Upper lobe of left lung (tissue), 6 donors: ENCODE results near the gene TTLL6. TPM values are rescaled to one million over a fixed set of nuclear protein-coding genes. Genes with fewer than 3 reads are reported as not detected.
A peak's percentile ranks its signal among the peaks of the same experiment; 100 is the strongest.

Experiments used
- ATAC-seq, 2 donors: fragments of 200-7000 bp; cut with Tn5 transposase; one replicate each; pipeline ENCODE4 v1.9.1; 2022; ENCODE audit warnings: mild to moderate bottlenecking in 2 of 2, moderate library complexity in 2 of 2; ENCODE audit not compliant: low FRiP score in 2 of 2
- DNase-seq, 2 donors: peaks; one replicate each; pipeline ENCODE4 v3.0.0-alpha.2; 2019 to 2020
- H3K27ac ChIP-seq, 4 donors: fragments of 200-600 bp; sonication (generic); one replicate each; pipeline ENCODE4 v1.5.1; 2016 to 2019
- H3K27me3 ChIP-seq, 4 donors: fragments of 200-600 bp; sonication (generic); one replicate each; pipeline ENCODE4 v1.5.1; 2017 to 2019
- H3K36me3 ChIP-seq, 4 donors: fragments of 200-600 bp; sonication (generic); one replicate each; pipeline ENCODE4 v1.5.1; 2016 to 2019
- H3K4me1 ChIP-seq, 4 donors: fragments of 200-600 bp; sonication (generic); one replicate each; pipeline ENCODE4 v1.5.1; 2018 to 2019
- H3K4me3 ChIP-seq, 4 donors: fragments of 200-600 bp; sonication (generic); one replicate each; pipeline ENCODE4 v1.5.1; 2017 to 2019; ENCODE audit warnings: mild to moderate bottlenecking in 2 of 4, moderate library complexity in 1 of 4
- H3K9me3 ChIP-seq, 4 donors: fragments of 200-600 bp; sonication (generic); one replicate each; pipeline ENCODE4 v1.5.1; 2018 to 2019
- CTCF ChIP-seq, 6 experiments: fragments of 450-650 bp in 4 of 6; fragments of 200-600 bp in 2 of 6; sonication (generic) in 2 of 6; IDR thresholded peaks; one replicate each; pipeline ENCODE4 v1.5.1; 2016 to 2019; ENCODE audit warnings: antibody characterized with exemption in 6 of 6
- EP300 ChIP-seq, 4 donors: sonication (generic); formaldehyde crosslinking; IDR thresholded peaks; one replicate each; pipeline ENCODE4 v1.5.1; 2017; ENCODE audit warnings: antibody characterized with exemption in 4 of 4, control low read depth in 2 of 4
- POLR2A ChIP-seq, 4 donors: fragments of 450-650 bp; IDR thresholded peaks; one replicate each; pipeline ENCODE4 v1.5.1; 2016 to 2017; ENCODE audit warnings: antibody characterized with exemption in 4 of 4, mild to moderate bottlenecking in 2 of 4
- POLR2AphosphoS5 ChIP-seq, 2 donors: sonication (generic); formaldehyde crosslinking; IDR thresholded peaks; one replicate each; pipeline ENCODE4 v1.5.1; 2017; ENCODE audit warnings: antibody characterized with exemption in 2 of 2
- WGBS, 2 donors: methylation state at CpG; one replicate each; pipeline ENCODE4 v1.1.5; 2017 to 2018; 5-methylcytosine and 5-hydroxymethylcytosine counted together
- total RNA-seq, 6 donors: library from RNA; depleted of rRNA in 4 of 6; stranded (reverse); fragments of >200 nt in 4 of 6; gene quantifications; one replicate each; pipeline versions ENCODE4 v1.1.0 to v1.2.1, GENCODE V29; 2016 to 2021
- donor health status: DM: no; HTN: no; CAD: no; lungs with moderate emphysema.
- donor health status: DM: no; HTN: yes; CAD: no; lungs with severe emphysema.

Gene TTLL6
- total RNA-seq, 6 donors from 2014 or later, result 0.69 to 12.1 (median 1.5) TPM

GRCh38 chr17:48753794-48754499, 63.1 kb downstream of the TTLL6 start:
- TF ChIP-seq POLR2AphosphoS5 (IDR thresholded peaks at IDR 0.05), result no peak
- TF ChIP-seq POLR2A (IDR thresholded peaks at IDR 0.05), result no peak
- no peak for TF ChIP-seq CTCF (IDR thresholded peaks at IDR 0.05)
- H3K27ac ChIP-seq, result no peak overlapping the region
- no peak overlapping the region for H3K4me3 ChIP-seq
- no peaks in the 10 kb centered on the region for H3K36me3 ChIP-seq
- no peaks in the 10 kb centered on the region for H3K9me3 ChIP-seq
- peaks cover 1 to 70% (median 47%) of the 10 kb centered on the region in 4 donors for H3K27me3 ChIP-seq
- WGBS, 2 donors, result 15% methylated on average over 4 to 22 of the region's 22 CpGs
- DNase-seq (no peak), ATAC-seq (no peak)
- peaks cover 0 to 15% (median 8%) of the 10 kb centered on the region in 4 donors for H3K4me1 ChIP-seq

- H3K36me3 ChIP-seq, result no peaks in the 10 kb centered on the region
- TF ChIP-seq CTCF (IDR thresholded peaks at IDR 0.05), result no peak
- TF ChIP-seq POLR2AphosphoS5 (IDR thresholded peaks at IDR 0.05), result no peak
- no peak for TF ChIP-seq POLR2A (IDR thresholded peaks at IDR 0.05)
- TF ChIP-seq EP300 (IDR thresholded peaks at IDR 0.05), result no peak
- 6 to 10% methylated on average over 32 to 34 of the region's 43 CpGs for WGBS, 2 donors
- no peak overlapping the region for H3K27ac ChIP-seq
- peaks cover 1 to 83% (median 54%) of the 10 kb centered on the region in 4 donors for H3K27me3 ChIP-seq
- H3K4me3 ChIP-seq, result no peak overlapping the region
- peaks cover 0 to 19% (median 8%) of the 10 kb centered on the region in 4 donors for H3K4me1 ChIP-seq
- H3K9me3 ChIP-seq, result no peaks in the 10 kb centered on the region
- no peak for ATAC-seq
- DNase-seq, result peak in 1 of 2 donors; percentile 46
Observed at GRCh38 chr17:48752399-48753288, 64.4 kb downstream of the TTLL6 start.

- DNase-seq, result no peak
- TF ChIP-seq POLR2A (IDR thresholded peaks at IDR 0.05) (no peak), CTCF (IDR thresholded peaks at IDR 0.05) (no peak), EP300 (IDR thresholded peaks at IDR 0.05) (no peak), POLR2AphosphoS5 (IDR thresholded peaks at IDR 0.05) (no peak)
- Histone ChIP-seq H3K36me3 (no peaks in the 10 kb centered on the region), H3K27ac (no peak overlapping the region), H3K9me3 (no peaks in the 10 kb centered on the region), H3K27me3 (peaks cover 3 to 91% (median 61%) of the 10 kb centered on the region in 4 donors), H3K4me1 (peaks cover 0 to 25% (median 8%) of the 10 kb centered on the region in 4 donors), H3K4me3 (no peak overlapping the region)
- WGBS, 2 donors, result 7 to 10% methylated on average over 13 of the region's 13 CpGs
- peak in 1 of 2 donors; percentile 43 for ATAC-seq
Observed at GRCh38 chr17:48751733-48752398, 65.2 kb downstream of the TTLL6 start.

- DNase-seq (no peak), ATAC-seq (no peak)
- Histone ChIP-seq H3K36me3 (no peaks in the 10 kb centered on the region), H3K4me3 (no peak overlapping the region), H3K9me3 (no peaks in the 10 kb centered on the region), H3K27ac (no peak overlapping the region), H3K27me3 (peaks cover 3 to 92% (median 62%) of the 10 kb centered on the region in 4 donors), H3K4me1 (peaks cover 0 to 29% (median 8%) of the 10 kb centered on the region in 4 donors)
- TF ChIP-seq POLR2AphosphoS5 (IDR thresholded peaks at IDR 0.05) (no peak), CTCF (IDR thresholded peaks at IDR 0.05) (no peak), EP300 (IDR thresholded peaks at IDR 0.05) (no peak), POLR2A (IDR thresholded peaks at IDR 0.05) (no peak)
- WGBS, 2 donors, result 0 to 10% methylated on average over 3 of the region's 3 CpGs
Observed at GRCh38 chr17:48751172-48751571, 65.9 kb downstream of the TTLL6 start.
